ENCODE measurements around the gene NGEF.
"Not testable (repeated sequence)": the region's sequence is repeated elsewhere in the genome, so short reads cannot be mapped to it uniquely, and the experiment has no call there.

The NGEF gene, protein sequence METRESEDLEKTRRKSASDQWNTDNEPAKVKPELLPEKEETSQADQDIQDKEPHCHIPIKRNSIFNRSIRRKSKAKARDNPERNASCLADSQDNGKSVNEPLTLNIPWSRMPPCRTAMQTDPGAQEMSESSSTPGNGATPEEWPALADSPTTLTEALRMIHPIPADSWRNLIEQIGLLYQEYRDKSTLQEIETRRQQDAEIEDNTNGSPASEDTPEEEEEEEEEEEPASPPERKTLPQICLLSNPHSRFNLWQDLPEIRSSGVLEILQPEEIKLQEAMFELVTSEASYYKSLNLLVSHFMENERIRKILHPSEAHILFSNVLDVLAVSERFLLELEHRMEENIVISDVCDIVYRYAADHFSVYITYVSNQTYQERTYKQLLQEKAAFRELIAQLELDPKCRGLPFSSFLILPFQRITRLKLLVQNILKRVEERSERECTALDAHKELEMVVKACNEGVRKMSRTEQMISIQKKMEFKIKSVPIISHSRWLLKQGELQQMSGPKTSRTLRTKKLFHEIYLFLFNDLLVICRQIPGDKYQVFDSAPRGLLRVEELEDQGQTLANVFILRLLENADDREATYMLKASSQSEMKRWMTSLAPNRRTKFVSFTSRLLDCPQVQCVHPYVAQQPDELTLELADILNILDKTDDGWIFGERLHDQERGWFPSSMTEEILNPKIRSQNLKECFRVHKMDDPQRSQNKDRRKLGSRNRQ

GRCh38 chr2:233013027-233013461 is at the start of gene NGEF:
NGEF (minus strand) TSS chr2:233013256; CDS start chr2:232974890, 38,366 bp downstream.
- DNase-seq = no peak

- DNase-seq = no peak
Measured at GRCh38 chr2:233062451-233062850, 49.4 kb upstream of the NGEF start.

GRCh38 chr2:233061591-233062450 is 48.8 kb upstream of the NGEF start:
- DNase-seq = peak; percentile 58

- peak; percentile 61 for DNase-seq
Measured at GRCh38 chr2:233060980-233061590, 48.0 kb upstream of the NGEF start.

GRCh38 chr2:233060501-233060979 is 47.5 kb upstream of the NGEF start:
- DNase-seq = no peak

- DNase-seq = peak; percentile 75
Measured at GRCh38 chr2:233059797-233060500, 46.9 kb upstream of the NGEF start, which contains the start of gene INPP5D. INPP5D (plus strand) TSS chr2:233060342; CDS start chr2:233060479, 137 bp downstream.

GRCh38 chr2:233059547-233059796 is 46.4 kb upstream of the NGEF start:
- no peak for DNase-seq

GRCh38 chr2:233058717-233059546 is 45.9 kb upstream of the NGEF start:
- DNase-seq = no peak

GRCh38 chr2:233056961-233057605 is 44.0 kb upstream of the NGEF start:
- no peak for DNase-seq

DNA sequence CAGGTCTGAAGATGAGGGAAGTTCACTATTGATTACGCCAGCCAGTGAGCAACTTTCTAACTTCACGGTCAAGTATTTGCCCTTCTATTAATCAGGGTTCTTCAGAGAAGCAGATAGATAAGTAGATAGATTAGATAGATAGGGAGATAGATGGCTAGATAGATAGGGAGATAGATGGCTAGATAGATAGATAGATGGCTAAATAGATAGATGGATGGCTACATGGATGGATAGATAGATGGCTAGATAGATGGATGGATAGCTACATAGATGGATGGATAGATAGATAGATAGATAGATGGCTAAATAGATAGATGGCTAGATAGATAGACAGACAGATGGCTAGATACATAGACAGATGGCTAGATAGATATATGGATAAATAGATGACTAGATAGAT is 42.3 kb upstream of the NGEF start:
- DNase-seq = no peak

- peak; percentile 90 for DNase-seq
Measured at GRCh38 chr2:233053928-233054784, 41.1 kb upstream of the NGEF start.

DNA sequence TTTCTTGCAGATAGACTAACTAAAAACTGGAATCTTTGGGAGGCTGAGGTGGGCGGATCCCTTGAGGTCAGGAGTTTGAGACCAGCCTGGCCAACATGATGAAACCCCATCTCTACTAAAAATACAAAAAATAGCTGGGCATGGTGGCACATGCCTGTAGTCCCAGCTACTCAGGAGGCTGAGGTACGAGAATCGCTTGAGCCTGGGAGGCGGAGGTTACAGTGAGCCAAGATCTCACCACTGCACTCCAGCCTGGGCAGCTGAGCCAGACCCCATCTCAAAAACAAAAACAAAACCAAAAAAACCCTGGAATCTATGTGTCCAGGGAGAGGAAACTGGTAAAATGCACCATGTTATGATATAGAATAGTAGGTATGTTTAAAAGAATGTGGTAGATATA is 39.5 kb upstream of the NGEF start:
- not testable (repeated sequence) for DNase-seq

DNA sequence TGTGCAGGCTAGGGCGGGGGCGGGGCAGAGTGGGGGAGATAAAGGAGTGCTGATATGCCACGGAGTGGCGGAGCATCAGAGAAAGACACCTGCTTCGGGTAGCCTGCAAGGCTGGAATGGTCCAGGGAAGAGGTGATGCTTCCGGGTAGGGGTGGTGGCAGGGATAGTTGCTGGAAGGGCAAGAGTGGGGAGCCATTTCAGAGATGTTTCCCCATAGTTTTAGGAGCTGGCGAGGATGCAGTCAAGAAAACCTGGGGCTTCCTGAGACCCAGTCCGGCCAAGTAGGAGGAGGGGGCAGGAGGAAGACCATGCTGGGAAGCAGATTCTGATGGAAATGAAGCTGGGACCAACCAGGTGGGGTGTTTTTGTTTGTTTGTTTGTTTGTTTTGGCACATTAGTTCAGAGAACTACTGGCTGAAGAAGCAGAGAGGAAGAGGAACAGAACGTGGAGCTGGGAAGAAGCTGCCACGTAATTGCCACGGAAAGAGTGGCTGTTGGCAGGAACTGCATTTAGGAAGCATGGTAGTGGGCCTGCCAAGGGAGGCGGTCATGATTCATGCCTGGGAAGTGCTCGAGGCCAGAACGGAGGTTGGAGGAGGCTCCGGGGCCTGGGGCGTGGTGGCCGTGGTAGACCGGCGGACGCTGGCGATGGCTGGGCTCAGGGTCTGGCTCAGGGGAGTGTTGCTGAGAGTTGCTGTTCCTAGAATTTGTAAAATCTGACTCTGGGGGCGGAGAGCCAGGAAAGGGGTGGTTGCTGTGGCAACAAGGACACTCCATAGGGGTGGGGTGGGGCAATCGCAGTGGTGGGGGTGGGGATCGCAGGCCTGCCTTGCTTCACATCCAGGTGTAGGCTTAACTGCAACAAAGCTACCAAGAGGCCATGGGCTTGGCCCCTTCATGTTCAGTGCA is 38.4 kb upstream of the NGEF start:
- no peak for DNase-seq

DNA sequence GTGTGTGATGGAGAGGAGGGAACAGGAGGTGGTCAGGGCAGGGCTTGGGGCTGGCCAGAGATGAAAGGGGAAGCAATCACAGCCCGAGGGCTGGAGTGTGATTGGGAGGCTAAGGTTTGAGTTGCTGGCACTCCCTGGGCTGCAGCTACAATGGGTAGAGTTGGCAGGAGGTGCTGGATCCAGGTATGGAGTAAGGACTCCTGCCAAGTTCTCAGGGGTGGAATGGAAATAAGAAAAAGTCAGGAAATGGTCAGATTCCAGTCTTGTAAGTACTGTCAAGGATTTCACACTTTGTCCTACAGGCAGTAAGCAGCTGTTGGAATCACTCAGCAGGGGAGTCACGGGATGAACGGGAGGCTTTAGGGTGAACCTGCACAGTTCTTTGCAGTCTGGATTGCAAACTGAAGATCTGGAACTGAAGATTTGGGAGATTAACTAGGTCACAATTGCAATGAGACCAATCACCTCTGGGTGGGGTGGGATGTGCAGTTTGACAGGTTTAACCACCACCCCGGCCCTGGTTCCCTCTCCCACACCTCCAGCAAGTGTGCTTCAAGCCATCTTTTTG is 36.2 kb upstream of the NGEF start:
- no peak for DNase-seq

DNA sequence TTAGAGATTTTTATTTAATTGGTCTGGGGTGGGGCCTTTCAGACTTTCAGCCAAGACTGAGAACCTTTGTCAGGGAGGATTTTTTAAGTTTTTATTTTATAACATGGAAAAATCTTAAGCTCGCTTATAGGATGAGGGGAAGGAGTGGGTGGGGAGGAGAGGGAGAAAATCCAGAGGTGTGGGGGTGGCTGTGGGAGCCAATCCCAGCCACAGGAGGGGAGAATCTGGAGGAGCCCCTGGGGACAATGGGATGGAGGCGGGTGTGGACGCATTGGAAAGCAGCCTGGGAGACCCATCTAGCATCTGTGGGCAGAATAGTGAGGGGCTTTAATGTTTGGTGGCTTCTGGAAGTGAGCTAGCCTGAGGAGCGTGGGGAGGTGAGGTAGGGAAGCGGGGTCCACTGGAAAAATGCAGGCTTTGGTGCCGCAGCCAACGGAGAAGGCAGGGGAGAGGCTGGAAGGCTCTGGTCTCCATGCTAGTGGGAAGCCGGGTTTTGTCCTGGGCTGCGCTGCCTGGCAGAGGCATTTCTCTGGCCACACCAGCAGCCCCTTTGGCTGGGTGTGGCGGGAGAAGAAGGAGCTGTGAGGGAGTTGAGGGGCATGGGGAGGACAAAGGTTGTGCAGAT is 35.6 kb upstream of the NGEF start:
- DNase-seq = no peak

GRCh38 chr2:233047667-233048066 is 34.6 kb upstream of the NGEF start:
- no peak for DNase-seq

GRCh38 chr2:233047206-233047605 is 34.1 kb upstream of the NGEF start:
- no peak for DNase-seq
